Dermis blood vessel endothelial cell (primary cell): ENCODE data around the gene RABL6. TPM values are rescaled to one million over a fixed set of nuclear protein-coding genes. Genes with fewer than 3 reads are reported as not detected.
"Not testable (repeated sequence)": the region's sequence is repeated elsewhere in the genome, so short reads cannot be mapped to it uniquely, and the experiment has no call there.

Source experiments
- DNase-seq: peaks from one replicate; pipeline ENCODE4 v3.0.0; 2010
- total RNA-seq: library from RNA; depleted of rRNA; stranded (reverse); fragments of >200 nt; gene quantifications from 2 replicates; pipeline ENCODE4 v1.2.3, GENCODE V29; 2014

The RABL6 gene
- 69.1 and 95.8 TPM in 2 replicates for total RNA-seq

GRCh38 chr9:136807281-136808074 is at the start of gene RABL6:
TSS of gene RABL6 (plus strand) at chr9:136807948. CDS start at chr9:136808197, 249 bp downstream.
- DNase-seq: peak; percentile 82

- DNase-seq: no peak
Observed at GRCh38 chr9:136759001-136759400, 48.7 kb upstream of the RABL6 start.

- no peak for DNase-seq
Observed at GRCh38 chr9:136759436-136760325, 48.1 kb upstream of the RABL6 start.

- no peak for DNase-seq
Observed at GRCh38 chr9:136760424-136760823, 47.3 kb upstream of the RABL6 start.

- DNase-seq: peak; percentile 81
Observed at GRCh38 chr9:136760834-136761544, 46.8 kb upstream of the RABL6 start.

- no peak for DNase-seq
Observed at GRCh38 chr9:136761545-136761981, 46.2 kb upstream of the RABL6 start.

GRCh38 chr9:136762221-136762691 is 45.5 kb upstream of the RABL6 start:
- no peak for DNase-seq

- DNase-seq: peak; percentile 50
Observed at GRCh38 chr9:136762915-136763648, 44.7 kb upstream of the RABL6 start.

- DNase-seq: no peak
Observed at GRCh38 chr9:136763649-136764035, 44.1 kb upstream of the RABL6 start.

- no peak for DNase-seq
Observed at GRCh38 chr9:136764301-136764891, 43.4 kb upstream of the RABL6 start, which contains the start of gene LCN15. TSS of gene LCN15 (minus strand) at chr9:136764518. CDS start at chr9:136764488, 30 bp downstream.

- no peak for DNase-seq
Observed at GRCh38 chr9:136765041-136765440, 42.7 kb upstream of the RABL6 start.

- not testable (repeated sequence) for DNase-seq
Observed at GRCh38 chr9:136765745-136766409, 41.9 kb upstream of the RABL6 start.

GRCh38 chr9:136766410-136767120 is 41.2 kb upstream of the RABL6 start:
- peak; percentile 65 for DNase-seq

- peak; percentile 60 for DNase-seq
Observed at GRCh38 chr9:136769710-136770191, 38.0 kb upstream of the RABL6 start.

- no peak for DNase-seq
Observed at GRCh38 chr9:136771907-136772415, 35.8 kb upstream of the RABL6 start.

- peak; percentile 62 for DNase-seq
Observed at GRCh38 chr9:136773386-136774044, 34.2 kb upstream of the RABL6 start.

GRCh38 chr9:136774416-136775045 is 33.2 kb upstream of the RABL6 start:
- no peak for DNase-seq

GRCh38 chr9:136775191-136775590 is 32.6 kb upstream of the RABL6 start:
- DNase-seq: no peak

- DNase-seq: no peak
Observed at GRCh38 chr9:136776947-136777346, 30.8 kb upstream of the RABL6 start.
